Measurements from ENCODE around the gene POU5F1.
A peak's percentile ranks its signal among the peaks of the same experiment; 100 is the strongest.
"Not testable (repeated sequence)": the region's sequence is repeated elsewhere in the genome, so short reads cannot be mapped to it uniquely, and the experiment has no call there.

Gene POU5F1

GRCh38 chr6:31189223-31189622, 18.7 kb upstream of the POU5F1 start:
- DNase-seq: not testable (repeated sequence)

GRCh38 chr6:31187780-31188194, 17.3 kb upstream of the POU5F1 start:
- no peak for DNase-seq

GRCh38 chr6:31186052-31186734, 15.7 kb upstream of the POU5F1 start:
- DNase-seq: no peak

GRCh38 chr6:31185695-31186051, 15.2 kb upstream of the POU5F1 start:
- DNase-seq: not testable (repeated sequence)

GRCh38 chr6:31183859-31184258, 13.4 kb upstream of the POU5F1 start:
- DNase-seq: not testable (repeated sequence)

GRCh38 chr6:31183287-31183686, 12.8 kb upstream of the POU5F1 start:
- not testable (repeated sequence) for DNase-seq

- peak; percentile 60 to 69 for DNase-seq
These were observed 10.0 kb upstream of the POU5F1 start for GRCh38 chr6:31180500-31180899.

- no peak for DNase-seq
These were observed 9.4 kb upstream of the POU5F1 start for GRCh38 chr6:31179896-31180295.

- DNase-seq: no peak
These were observed 8.5 kb upstream of the POU5F1 start for GRCh38 chr6:31179042-31179386.

GRCh38 chr6:31178143-31179041, 7.9 kb upstream of the POU5F1 start:
- no peak for DNase-seq

- DNase-seq: no peak
These were observed 5.5 kb upstream of the POU5F1 start for GRCh38 chr6:31175971-31176370.

GRCh38 chr6:31174378-31174777, 3.9 kb upstream of the POU5F1 start:
- DNase-seq: no peak

- DNase-seq: no peak
These were observed 2.9 kb upstream of the POU5F1 start for GRCh38 chr6:31173406-31173805.

- no peak for DNase-seq
These were observed 2.5 kb upstream of the POU5F1 start for GRCh38 chr6:31172973-31173384.

- DNase-seq: no peak
These were observed 1.7 kb upstream of the POU5F1 start for GRCh38 chr6:31171931-31172905.

GRCh38 chr6:31170987-31171671, 647 bp upstream of the POU5F1 start:
- DNase-seq: no peak

GRCh38 chr6:31169858-31170599, 453 bp downstream of the POU5F1 start:
- not testable (repeated sequence) for DNase-seq

GRCh38 chr6:31169123-31169857, 1.2 kb downstream of the POU5F1 start:
- no peak for DNase-seq

GRCh38 chr6:31168606-31169005, 1.9 kb downstream of the POU5F1 start:
- DNase-seq: no peak

- no peak for DNase-seq
These were observed 4.5 kb downstream of the POU5F1 start for GRCh38 chr6:31165986-31166385.

Data from activated CD4-positive, alpha-beta T cell treated with anti-CD3 and anti-CD28 coated beads, Interleukin-2, amount 50 U/mL, for 4 hours (primary cell).